Psoas muscle (tissue), 8 donors: ENCODE data around the gene NOS1AP. TPM values are rescaled to one million over a fixed set of nuclear protein-coding genes. Genes with fewer than 3 reads are reported as not detected.
"Not testable (repeated sequence)": the region's sequence is repeated elsewhere in the genome, so short reads cannot be mapped to it uniquely, and the experiment has no call there.

Source experiments
- ATAC-seq, 4 donors: fragments of 200-7000 bp; cut with Tn5 transposase; one replicate each; pipeline ENCODE4 v1.9.1; 2020; ENCODE audit warnings: moderate library complexity in 3 of 4, mild to moderate bottlenecking in 2 of 4
- DNase-seq, 2 donors: peaks; one replicate each; pipeline ENCODE4 v3.0.0-alpha.2; 2020
- H3K27ac ChIP-seq: fragments of 200-600 bp; one replicate; pipeline ENCODE4 v1.8.0; 2022
- H3K27me3 ChIP-seq, 3 donors: fragments of 200-600 bp in 1 of 3; one replicate each; pipeline versions ENCODE4 v1.6.1 to v1.8.0; 2013 to 2022; ENCODE audit warnings: low read length in 2 of 3, mild to moderate bottlenecking in 2 of 3, moderate library complexity in 1 of 3; ENCODE audit not compliant: insufficient read depth in 3 of 3
- H3K36me3 ChIP-seq, 2 donors: fragments of 200-600 bp in 1 of 2; one replicate each; pipeline versions ENCODE4 v1.6.1 to v1.8.0; 2013 to 2022; ENCODE audit warnings: low read depth in 1 of 2, mild to moderate bottlenecking in 1 of 2, moderate library complexity in 1 of 2; ENCODE audit not compliant: insufficient read depth in 1 of 2
- H3K4me1 ChIP-seq: fragments of 200-600 bp; one replicate; pipeline ENCODE4 v1.8.0; 2022
- H3K4me3 ChIP-seq: fragments of 200-600 bp; one replicate; pipeline ENCODE4 v1.8.0; 2022; ENCODE audit warnings: mild to moderate bottlenecking
- H3K9me3 ChIP-seq: fragments of 200-600 bp; one replicate; pipeline ENCODE4 v1.8.0; 2022
- WGBS, 3 donors: extraction: QIAGEN DNeasy Blood & Tissue Kit; methylation state at CpG; one replicate each; pipeline versions ENCODE4 v1.1.6 to v1.1.7; 2013; 5-methylcytosine and 5-hydroxymethylcytosine counted together
- intact Hi-C, 2 donors: fragments of 100-400 bp; cut with DNase I; formaldehyde crosslinking; loops; one replicate each; pipeline versions ENCODE4 v1.11.0 to v1.14.2; 2022
- polyA plus RNA-seq, 3 donors: library from polyadenylated mRNA; stranded (reverse); fragments of 200-250 nt; gene quantifications; one replicate each; pipeline ENCODE4 v1.2.3, GENCODE V29; 2013
- total RNA-seq, 4 donors: library from RNA; stranded (reverse); fragmentation: NEBNext Ultra II Directional in 2 of 4; extraction: Animal tissue kit (Norgen Biotek cat#: 25700) in 2 of 4; gene quantifications; one replicate each; pipeline versions ENCODE4 v1.2.1 to v1.2.4, GENCODE V29; 2021 to 2023
- TF ChIP-seq, protein P1 (sequence below): fragments of 200-600 bp; IDR thresholded peaks from one replicate; pipeline ENCODE4 v1.8.0; 2022; ENCODE audit warnings: antibody characterized with exemption
- donor health status: healthy with polysubstance abuse.
- donor health status: DM: no; HTN: no; CAD: no; lungs with moderate emphysema.
- donor health status: Bipolar disorder and iron deficiency.
- donor health status: healthy.
- donor health status: DM: yes; HTN: yes; CAD: no.
- donor health status: DM: no; HTN: no; CAD: no.
- donor health status: DM: no; HTN: no; CAD: no.
- donor health status: DM: yes; HTN: yes; CAD: no.

NOS1AP gene
- total and polyA plus RNA-seq, 7 donors, result 0.10 to 0.76 (median 0.18) TPM

DNA sequence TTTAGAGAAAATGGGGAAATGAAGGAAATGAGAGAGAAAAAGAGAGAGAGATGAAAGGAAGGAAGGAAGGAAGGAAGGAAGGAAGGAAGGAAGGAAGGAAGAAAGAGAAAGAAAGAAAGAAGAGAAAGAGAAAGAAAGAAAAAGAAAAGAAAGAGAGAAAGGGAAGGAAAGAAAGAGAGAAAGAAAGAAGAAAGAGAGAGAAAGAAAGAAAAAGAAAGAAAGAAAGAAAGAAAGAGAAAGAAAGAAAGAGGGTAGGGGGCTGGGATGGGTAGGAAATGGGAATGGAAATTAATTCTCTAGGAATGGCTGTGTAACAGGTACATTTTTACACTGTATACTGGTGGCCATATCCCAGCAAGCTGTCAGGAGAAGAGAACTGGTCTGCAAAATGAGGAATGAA lies 346.7 kb downstream of the NOS1AP start:
- intact Hi-C loops, result no loop called here
- Histone ChIP-seq H3K36me3 (no peaks in the 10 kb centered on the region), H3K9me3 (no peaks in the 10 kb centered on the region), H3K4me3 (no peak overlapping the region), H3K27ac (no peak overlapping the region), H3K27me3 (peaks cover 0 to 4% (median 0%) of the 10 kb centered on the region in 3 donors), H3K4me1 (no peaks in the 10 kb centered on the region)
- DNase-seq (no peak), ATAC-seq (no peak)
- TF ChIP-seq, protein P1, sequence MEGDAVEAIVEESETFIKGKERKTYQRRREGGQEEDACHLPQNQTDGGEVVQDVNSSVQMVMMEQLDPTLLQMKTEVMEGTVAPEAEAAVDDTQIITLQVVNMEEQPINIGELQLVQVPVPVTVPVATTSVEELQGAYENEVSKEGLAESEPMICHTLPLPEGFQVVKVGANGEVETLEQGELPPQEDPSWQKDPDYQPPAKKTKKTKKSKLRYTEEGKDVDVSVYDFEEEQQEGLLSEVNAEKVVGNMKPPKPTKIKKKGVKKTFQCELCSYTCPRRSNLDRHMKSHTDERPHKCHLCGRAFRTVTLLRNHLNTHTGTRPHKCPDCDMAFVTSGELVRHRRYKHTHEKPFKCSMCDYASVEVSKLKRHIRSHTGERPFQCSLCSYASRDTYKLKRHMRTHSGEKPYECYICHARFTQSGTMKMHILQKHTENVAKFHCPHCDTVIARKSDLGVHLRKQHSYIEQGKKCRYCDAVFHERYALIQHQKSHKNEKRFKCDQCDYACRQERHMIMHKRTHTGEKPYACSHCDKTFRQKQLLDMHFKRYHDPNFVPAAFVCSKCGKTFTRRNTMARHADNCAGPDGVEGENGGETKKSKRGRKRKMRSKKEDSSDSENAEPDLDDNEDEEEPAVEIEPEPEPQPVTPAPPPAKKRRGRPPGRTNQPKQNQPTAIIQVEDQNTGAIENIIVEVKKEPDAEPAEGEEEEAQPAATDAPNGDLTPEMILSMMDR, result no peak

DNA sequence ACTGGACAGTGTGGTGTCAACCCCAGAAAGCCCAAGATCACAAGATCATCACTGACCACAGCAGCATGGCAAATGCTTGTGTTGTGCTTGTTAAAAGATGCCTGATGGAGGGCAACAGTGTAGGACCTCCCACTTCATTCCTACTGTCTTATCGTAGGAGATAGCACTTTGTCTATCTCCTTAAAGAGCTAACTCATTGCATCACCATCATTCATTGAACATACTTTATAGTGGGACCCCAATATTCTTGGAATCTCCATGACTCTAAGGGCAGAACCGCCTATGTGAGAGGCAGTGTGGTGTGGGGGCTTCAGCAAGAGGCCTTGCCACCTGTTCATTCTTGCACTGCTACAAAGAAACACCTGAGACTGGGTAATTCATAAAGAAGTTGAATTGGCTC lies 347.4 kb downstream of the NOS1AP start:
- TF ChIP-seq, protein P1, result no peak
- no peak overlapping the region for H3K27ac ChIP-seq
- H3K4me1 ChIP-seq, result no peaks in the 10 kb centered on the region
- ATAC-seq (no peak), DNase-seq (no peak)
- H3K27me3 ChIP-seq, result peaks cover 0 to 4% (median 0%) of the 10 kb centered on the region in 3 donors
- H3K36me3 ChIP-seq, result no peaks in the 10 kb centered on the region
- 80 to 87% (median 80%) methylated on average over 2 of the region's 2 CpGs for WGBS, 3 donors
- intact Hi-C loops, result no loop called here
- no peaks in the 10 kb centered on the region for H3K9me3 ChIP-seq
- no peak overlapping the region for H3K4me3 ChIP-seq

DNA sequence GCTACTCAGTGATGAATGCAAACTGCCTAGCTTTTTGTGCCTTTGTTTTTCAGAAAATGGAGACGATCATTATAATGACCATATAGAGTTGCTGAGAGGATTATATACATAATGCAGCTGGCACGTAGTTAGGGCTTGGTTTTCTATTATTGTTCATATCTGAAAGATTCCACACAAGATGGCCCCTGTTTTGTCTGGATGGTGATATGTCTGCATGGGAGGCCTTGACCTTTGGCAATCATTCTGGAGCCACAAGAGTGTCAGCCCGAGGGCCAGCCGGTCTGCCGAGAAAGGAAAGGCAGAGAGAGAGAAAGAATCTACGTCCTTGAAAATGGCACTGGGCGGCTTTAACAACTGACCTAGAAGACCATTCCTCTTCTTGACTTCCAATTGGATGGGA lies 348.2 kb downstream of the NOS1AP start:
- intact Hi-C loops, result no loop called here
- WGBS, 3 donors, result 87 to 93% (median 89%) methylated on average over 7 of the region's 7 CpGs
- ATAC-seq (no peak), DNase-seq (no peak)
- Histone ChIP-seq H3K4me3 (no peak overlapping the region), H3K36me3 (no peaks in the 10 kb centered on the region), H3K27me3 (peaks cover 0 to 4% (median 0%) of the 10 kb centered on the region in 3 donors), H3K27ac (no peak overlapping the region), H3K9me3 (no peaks in the 10 kb centered on the region), H3K4me1 (no peaks in the 10 kb centered on the region)
- TF ChIP-seq, protein P1, result no peak

- 78 to 80% (median 80%) methylated on average over 7 of the region's 7 CpGs for WGBS, 3 donors
- H3K4me1 ChIP-seq, H3K9me3 ChIP-seq, H3K27me3 ChIP-seq, intact Hi-C loops, H3K4me3 ChIP-seq, ATAC-seq, H3K36me3 ChIP-seq, H3K27ac ChIP-seq, DNase-seq: not testable (repeated sequence)
Measured at GRCh38 chr1:162418584-162418983, 349.1 kb downstream of the NOS1AP start.

DNA sequence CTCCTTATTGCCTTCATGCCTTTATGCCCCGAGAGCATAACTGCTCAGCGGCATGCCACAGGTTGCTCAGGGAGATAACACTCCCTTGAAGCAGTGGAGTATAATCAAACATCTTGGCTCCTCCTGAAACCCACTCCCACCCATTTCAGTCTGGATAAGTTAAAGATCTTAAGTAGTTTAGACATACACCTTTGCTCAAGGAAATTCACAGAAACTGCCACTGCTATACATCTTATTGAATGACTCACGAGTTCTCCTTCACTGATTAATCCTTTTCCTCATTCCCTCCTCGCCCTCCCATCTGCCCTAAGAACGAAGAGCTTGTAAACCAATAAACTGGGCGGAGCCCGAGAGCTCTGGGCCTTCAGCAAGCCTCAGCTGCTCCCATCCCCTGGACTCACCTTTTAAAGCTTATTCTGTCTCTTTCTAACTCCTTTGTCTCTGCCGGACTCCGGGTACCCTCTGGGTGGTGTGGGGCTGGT lies 350.0 kb downstream of the NOS1AP start:
- DNase-seq, ATAC-seq, H3K9me3 ChIP-seq, intact Hi-C loops, H3K4me1 ChIP-seq, H3K27ac ChIP-seq, H3K36me3 ChIP-seq, H3K27me3 ChIP-seq, H3K4me3 ChIP-seq: not testable (repeated sequence)
- 59 to 67% (median 59%) methylated on average over 9 of the region's 9 CpGs for WGBS, 3 donors

Other genes starting within 250 kb of the NOS1AP start
- gene OLFML2B, start 45.8 kb upstream of the NOS1AP start, total RNA-seq, result 1 to 10 TPM; 2.2 to 9.5 (median 5.6) TPM
- gene OLFML2B, start 45.8 kb upstream of the NOS1AP start, polyA plus RNA-seq, result 1 to 10 TPM; 1.4 to 3.8 (median 2.1) TPM